ENCODE data around the gene ZNF497. TPM values are rescaled to one million over a fixed set of nuclear protein-coding genes. Genes with fewer than 3 reads are reported as not detected.

Gene ZNF497
- total RNA-seq, 4 donors from 2014 or later = 0.74 to 2.4 (median 1.3) TPM

DNA sequence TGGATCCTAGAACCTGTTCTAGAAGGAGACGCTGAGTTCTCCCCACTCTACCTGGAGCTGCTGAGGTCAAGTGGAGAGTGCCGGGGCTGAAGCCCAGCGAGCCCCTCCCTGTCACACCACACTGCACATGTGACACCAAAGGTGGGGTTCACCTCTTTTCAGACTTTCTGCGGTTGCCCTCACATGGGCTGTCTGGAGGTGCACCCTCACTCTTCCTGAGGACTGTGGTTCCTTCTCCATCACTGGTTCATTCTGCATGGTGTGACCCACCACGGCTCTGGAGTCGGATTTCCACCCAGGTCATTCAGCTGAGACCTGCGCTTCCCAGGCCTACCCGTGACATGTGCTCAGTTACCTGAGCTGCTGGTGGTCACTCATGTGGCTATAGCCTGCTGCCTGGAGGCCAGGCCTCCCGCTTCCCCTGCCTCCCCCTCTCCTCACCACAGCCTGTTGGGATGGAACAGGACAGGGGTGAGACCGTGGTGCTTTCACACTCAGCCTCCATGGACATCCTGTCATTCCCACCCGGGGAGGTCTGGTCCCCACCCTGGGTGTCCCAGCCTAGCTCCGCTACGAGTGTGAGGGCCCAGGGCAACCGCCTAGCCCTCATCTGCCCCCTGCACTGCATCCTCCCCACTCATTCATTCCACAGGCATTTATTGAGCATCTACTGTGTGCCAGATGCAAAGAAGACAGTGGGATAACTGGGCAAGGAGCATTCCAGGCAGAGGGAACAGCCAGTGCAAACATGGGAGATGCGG is 8.7 kb downstream of the ZNF497 start:
- DNase-seq (ENCODE audit: low spot score) = no peak
- ATAC-seq (ENCODE audit: low FRiP score) = no peak
- TF ChIP-seq, protein P1, sequence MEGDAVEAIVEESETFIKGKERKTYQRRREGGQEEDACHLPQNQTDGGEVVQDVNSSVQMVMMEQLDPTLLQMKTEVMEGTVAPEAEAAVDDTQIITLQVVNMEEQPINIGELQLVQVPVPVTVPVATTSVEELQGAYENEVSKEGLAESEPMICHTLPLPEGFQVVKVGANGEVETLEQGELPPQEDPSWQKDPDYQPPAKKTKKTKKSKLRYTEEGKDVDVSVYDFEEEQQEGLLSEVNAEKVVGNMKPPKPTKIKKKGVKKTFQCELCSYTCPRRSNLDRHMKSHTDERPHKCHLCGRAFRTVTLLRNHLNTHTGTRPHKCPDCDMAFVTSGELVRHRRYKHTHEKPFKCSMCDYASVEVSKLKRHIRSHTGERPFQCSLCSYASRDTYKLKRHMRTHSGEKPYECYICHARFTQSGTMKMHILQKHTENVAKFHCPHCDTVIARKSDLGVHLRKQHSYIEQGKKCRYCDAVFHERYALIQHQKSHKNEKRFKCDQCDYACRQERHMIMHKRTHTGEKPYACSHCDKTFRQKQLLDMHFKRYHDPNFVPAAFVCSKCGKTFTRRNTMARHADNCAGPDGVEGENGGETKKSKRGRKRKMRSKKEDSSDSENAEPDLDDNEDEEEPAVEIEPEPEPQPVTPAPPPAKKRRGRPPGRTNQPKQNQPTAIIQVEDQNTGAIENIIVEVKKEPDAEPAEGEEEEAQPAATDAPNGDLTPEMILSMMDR (IDR thresholded peaks at IDR 0.05) = no peak

DNA sequence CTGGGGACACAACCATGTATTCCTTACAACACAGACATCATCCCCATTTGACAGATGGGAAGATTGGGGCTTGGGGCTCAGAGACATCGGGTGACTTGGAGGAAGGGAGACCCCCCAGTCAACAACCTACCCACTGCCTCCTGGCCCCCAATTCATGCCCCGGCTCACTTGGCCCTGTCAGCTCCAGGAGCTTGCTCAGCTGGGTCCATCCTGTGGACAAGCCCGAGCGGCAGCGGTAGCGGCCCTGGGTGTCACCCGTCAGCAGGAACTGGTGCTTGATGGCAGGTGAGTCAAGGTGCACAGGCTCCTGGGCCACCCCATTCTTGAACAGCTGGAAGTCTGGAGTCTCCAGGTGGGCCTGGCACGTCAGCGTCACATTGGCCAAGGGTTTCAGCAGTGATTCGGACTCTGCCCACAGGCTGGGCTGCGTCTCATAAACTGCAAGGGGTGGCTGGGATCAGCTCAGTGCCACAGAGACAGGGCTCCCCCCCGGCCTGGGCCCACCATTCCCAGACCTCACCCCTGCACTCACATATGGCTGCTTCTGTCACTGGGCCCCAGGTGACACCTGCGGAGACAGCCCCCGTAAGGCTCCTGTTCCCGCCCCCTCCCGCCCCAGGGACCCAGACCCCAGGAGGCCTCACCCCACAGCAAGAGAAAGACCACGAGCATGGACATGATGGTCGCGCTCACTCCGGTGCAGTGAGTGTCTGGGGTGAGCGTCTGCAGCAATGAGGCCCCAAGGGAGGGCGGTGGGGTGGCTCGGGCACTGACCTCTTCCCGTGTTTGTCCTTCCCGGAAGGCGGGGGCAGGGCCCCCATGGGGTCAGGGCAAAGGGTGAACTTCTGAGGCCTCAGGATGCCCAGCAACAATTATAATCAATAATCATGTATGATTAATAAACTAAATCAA is 9.5 kb downstream of the ZNF497 start, which contains the start of gene A1BG:
Gene A1BG (minus strand): TSS at position 733 of the 912 bp plus-strand sequence. CDS start 55 bp downstream, at position 678.
- no peak for DNase-seq (ENCODE audit: low spot score)
- TF ChIP-seq, protein P1 (IDR thresholded peaks at IDR 0.05) = no peak
- ATAC-seq (ENCODE audit: low FRiP score) = no peak

DNA sequence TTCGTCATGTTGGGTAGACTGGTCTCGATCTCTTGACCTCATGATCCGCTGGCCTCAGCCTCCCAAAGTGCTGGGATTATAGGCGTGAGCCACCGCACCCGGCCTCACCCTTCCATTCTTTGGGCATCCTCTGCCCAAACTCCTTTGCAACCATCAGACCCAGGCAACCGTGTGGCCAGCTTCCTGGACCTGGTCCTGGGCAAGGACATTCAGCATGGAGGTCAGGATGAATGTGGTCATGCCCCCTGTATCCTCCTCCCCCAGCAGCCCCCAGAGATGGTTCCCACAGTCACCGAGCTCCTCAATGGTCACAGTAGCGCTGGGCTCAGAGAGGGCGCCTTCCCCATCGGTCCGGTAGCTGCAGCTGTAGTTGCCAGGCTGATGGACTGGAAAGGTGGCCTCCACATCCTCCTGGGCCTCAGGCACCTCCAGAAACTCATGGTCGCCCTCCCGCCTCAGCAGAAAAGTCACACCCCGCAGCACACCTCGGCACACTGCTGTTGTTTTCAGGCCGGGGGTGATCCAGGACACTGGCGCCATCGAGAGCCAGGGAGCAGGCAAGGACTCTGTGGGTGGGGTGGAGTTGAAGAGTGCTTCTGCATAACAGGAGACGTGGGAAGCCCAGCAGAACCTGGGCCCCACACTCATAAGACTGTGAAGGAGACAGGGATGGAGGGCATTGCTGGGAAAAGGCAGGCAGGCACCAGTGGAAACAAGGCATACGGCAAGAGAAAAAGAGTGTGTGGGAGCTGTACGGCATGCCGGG is 10.4 kb downstream of the ZNF497 start:
- DNase-seq (ENCODE audit: low spot score) = no peak
- TF ChIP-seq, protein P1 (IDR thresholded peaks at IDR 0.05) = no peak
- no peak for ATAC-seq (ENCODE audit: low FRiP score)

DNA sequence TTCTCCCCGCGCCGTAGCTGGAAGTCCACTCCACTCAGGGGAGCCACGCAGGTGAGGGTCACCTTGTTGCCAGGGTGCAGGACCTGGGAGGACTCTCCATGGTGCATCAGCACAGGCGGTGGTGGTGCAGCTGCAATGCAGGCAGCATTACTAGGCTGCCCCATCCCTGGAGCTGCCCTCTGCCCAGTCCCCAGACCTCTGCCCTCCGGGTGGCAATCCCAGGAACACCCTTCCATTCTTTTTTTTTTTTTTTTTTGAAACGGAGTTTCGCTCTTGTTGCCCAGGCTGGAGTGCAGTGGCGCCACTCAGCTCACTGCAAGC is 11.0 kb downstream of the ZNF497 start:
- DNase-seq (ENCODE audit: low spot score) (no peak), ATAC-seq (ENCODE audit: low FRiP score) (no peak)
- TF ChIP-seq, protein P1 (IDR thresholded peaks at IDR 0.05) = no peak

DNA sequence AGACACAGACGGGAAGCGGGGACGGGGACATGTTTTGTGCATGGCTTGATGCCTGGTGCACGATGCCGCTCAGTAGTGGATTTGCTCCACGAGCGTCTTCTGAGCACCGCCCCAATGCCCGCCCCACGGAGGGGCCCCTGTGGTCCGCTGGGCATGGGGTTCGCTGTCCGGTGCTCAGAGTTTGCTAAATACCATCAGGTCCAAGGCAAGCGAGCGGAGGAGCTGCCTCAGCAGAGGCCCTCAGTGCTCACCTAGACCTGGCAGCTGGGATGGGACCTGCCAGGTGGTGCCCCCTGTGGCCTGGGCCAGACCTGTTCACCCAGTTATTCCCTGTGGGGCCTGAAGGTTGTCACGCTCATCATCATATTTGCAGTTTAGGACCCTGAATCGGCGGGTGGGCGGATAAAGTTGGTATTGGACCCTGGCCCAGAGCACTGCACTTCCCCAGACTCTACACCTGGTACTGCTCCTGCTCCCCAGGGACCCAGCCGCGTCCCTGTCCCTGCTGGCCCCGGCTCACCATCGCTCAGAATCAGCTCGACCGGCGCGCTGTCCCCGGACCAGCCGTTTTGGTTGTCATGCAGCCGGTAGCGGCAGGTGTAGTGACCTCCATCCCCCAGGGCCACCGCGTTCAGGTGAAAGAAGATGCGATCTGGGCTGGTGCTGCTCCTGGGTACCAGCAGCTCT is 11.5 kb downstream of the ZNF497 start:
- ATAC-seq (ENCODE audit: low FRiP score) (no peak), DNase-seq (ENCODE audit: low spot score) (no peak)
- TF ChIP-seq, protein P1 (IDR thresholded peaks at IDR 0.05) = no peak
